Measurements from ENCODE around the gene ZNFX1. TPM values are rescaled to one million over a fixed set of nuclear protein-coding genes. Genes with fewer than 3 reads are reported as not detected.

ZNFX1 gene
- total and polyA plus RNA-seq, 9 of the 15 experiments (the other 6 are each of a cell fraction or from before 2014, with no cell fraction given): 3.8 to 13.8 (median 10.3) TPM

- TF ChIP-seq, protein P1, sequence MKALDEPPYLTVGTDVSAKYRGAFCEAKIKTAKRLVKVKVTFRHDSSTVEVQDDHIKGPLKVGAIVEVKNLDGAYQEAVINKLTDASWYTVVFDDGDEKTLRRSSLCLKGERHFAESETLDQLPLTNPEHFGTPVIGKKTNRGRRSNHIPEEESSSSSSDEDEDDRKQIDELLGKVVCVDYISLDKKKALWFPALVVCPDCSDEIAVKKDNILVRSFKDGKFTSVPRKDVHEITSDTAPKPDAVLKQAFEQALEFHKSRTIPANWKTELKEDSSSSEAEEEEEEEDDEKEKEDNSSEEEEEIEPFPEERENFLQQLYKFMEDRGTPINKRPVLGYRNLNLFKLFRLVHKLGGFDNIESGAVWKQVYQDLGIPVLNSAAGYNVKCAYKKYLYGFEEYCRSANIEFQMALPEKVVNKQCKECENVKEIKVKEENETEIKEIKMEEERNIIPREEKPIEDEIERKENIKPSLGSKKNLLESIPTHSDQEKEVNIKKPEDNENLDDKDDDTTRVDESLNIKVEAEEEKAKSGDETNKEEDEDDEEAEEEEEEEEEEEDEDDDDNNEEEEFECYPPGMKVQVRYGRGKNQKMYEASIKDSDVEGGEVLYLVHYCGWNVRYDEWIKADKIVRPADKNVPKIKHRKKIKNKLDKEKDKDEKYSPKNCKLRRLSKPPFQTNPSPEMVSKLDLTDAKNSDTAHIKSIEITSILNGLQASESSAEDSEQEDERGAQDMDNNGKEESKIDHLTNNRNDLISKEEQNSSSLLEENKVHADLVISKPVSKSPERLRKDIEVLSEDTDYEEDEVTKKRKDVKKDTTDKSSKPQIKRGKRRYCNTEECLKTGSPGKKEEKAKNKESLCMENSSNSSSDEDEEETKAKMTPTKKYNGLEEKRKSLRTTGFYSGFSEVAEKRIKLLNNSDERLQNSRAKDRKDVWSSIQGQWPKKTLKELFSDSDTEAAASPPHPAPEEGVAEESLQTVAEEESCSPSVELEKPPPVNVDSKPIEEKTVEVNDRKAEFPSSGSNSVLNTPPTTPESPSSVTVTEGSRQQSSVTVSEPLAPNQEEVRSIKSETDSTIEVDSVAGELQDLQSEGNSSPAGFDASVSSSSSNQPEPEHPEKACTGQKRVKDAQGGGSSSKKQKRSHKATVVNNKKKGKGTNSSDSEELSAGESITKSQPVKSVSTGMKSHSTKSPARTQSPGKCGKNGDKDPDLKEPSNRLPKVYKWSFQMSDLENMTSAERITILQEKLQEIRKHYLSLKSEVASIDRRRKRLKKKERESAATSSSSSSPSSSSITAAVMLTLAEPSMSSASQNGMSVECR (CRISPR knock-in tag; IDR thresholded peaks at IDR 0.05): peak; percentile 96
- TF ChIP-seq ZNF318 (IDR thresholded peaks at IDR 0.05; ENCODE audit: borderline replicate concordance in 1 of 2, low read depth in 1 of 2) (no peak), ZFPM2 (CRISPR knock-in tag; IDR thresholded peaks at IDR 0.05) (no peak), KHSRP (IDR thresholded peaks at IDR 0.05) (no peak), ZFP30 (CRISPR knock-in tag; IDR thresholded peaks at IDR 0.05; ENCODE audit: borderline replicate concordance) (no peak), ZNF174 (CRISPR knock-in tag; IDR thresholded peaks at IDR 0.05) (no peak), FOXA1 (IDR thresholded peaks at IDR 0.05; ENCODE audit: borderline replicate concordance) (no peak), BHLHE40 (IDR thresholded peaks at IDR 0.05; ENCODE audit: low read length) (peak; percentile 84), RAD51 (IDR thresholded peaks at IDR 0.05; ENCODE audit: borderline replicate concordance, low read depth) (no peak), SNAPC5 (CRISPR knock-in tag; IDR thresholded peaks at IDR 0.05) (no peak), ZNF436 (CRISPR knock-in tag; IDR thresholded peaks at IDR 0.05) (peak; percentile 14; the same call in 1 of the 2 replicates), FUS (optimal IDR thresholded peaks at IDR 0.05; ENCODE audit: low read depth, low read length) (peak; percentile 93)
- TF ChIP-seq, protein P2, sequence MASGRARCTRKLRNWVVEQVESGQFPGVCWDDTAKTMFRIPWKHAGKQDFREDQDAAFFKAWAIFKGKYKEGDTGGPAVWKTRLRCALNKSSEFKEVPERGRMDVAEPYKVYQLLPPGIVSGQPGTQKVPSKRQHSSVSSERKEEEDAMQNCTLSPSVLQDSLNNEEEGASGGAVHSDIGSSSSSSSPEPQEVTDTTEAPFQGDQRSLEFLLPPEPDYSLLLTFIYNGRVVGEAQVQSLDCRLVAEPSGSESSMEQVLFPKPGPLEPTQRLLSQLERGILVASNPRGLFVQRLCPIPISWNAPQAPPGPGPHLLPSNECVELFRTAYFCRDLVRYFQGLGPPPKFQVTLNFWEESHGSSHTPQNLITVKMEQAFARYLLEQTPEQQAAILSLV (tag; IDR thresholded peaks at IDR 0.05): no peak
These were observed at the start of gene ZNFX1 (continued) for GRCh38 chr20:49278036-49278817.
